Naive thymus-derived CD4-positive, alpha-beta T cell (primary cell): ENCODE results near the gene TMIE. TPM values are rescaled to one million over a fixed set of nuclear protein-coding genes. Genes with fewer than 3 reads are reported as not detected.

Experiments
- ATAC-seq: fragments of 150-1000 bp; cut with Tn5 transposase; 2 replicates; pipeline ENCODE4 v1.10.0; 2021; ENCODE audit warnings: mild to moderate bottlenecking, moderate library complexity
- CTCF ChIA-PET: fragments of 350-600 bp; sonication (Branson Sonifier 250); formaldehyde crosslinking; loops from one replicate; lab custom pipeline; 2021; ENCODE audit warnings: antibody characterized with exemption; lab: Charles Lee
- POLR2A ChIA-PET: fragments of 350-600 bp; sonication (Branson Sonifier 250); formaldehyde crosslinking; loops from one replicate; lab custom pipeline; 2021; ENCODE audit warnings: antibody characterized with exemption, inconsistent platforms; lab: Charles Lee
- DNase-seq, 9 donors: peaks; one replicate each; pipeline versions ENCODE4 v3.0.0 to v3.0.0-alpha.2; 2020 to 2022; ENCODE audit warnings: mixed read lengths in 1 of 9
- H3K27ac ChIP-seq: one replicate; pipeline ENCODE4 v1.7.0; 2013; ENCODE audit warnings: mild to moderate bottlenecking, low read depth, low read length, moderate library complexity
- H3K27me3 ChIP-seq, 2 donors: one replicate each; pipeline ENCODE4 v1.7.0; 2013; ENCODE audit warnings: low read length in 2 of 2, mild to moderate bottlenecking in 2 of 2, moderate library complexity in 2 of 2; ENCODE audit not compliant: control insufficient read depth in 2 of 2, insufficient read depth in 2 of 2
- H3K36me3 ChIP-seq, 3 experiments: 1 replicate in 2 of 3; 2 replicates in 1 of 3; pipeline ENCODE4 v1.7.0; 2013; ENCODE audit warnings: low read length in 3 of 3, mild to moderate bottlenecking in 3 of 3, moderate library complexity in 1 of 3; ENCODE audit not compliant: insufficient read depth in 3 of 3, control insufficient read depth in 2 of 3
- H3K4me1 ChIP-seq, 2 donors: one replicate each; pipeline ENCODE4 v1.7.0; 2013; ENCODE audit warnings: low read length in 2 of 2, mild to moderate bottlenecking in 2 of 2, moderate library complexity in 1 of 2; ENCODE audit not compliant: control insufficient read depth in 2 of 2, insufficient read depth in 2 of 2
- H3K4me3 ChIP-seq: 2 replicates; pipeline ENCODE4 v1.7.0; 2013; ENCODE audit warnings: mild to moderate bottlenecking, low read length
- H3K9me3 ChIP-seq, 3 experiments: 1 replicate in 2 of 3; 2 replicates in 1 of 3; pipeline ENCODE4 v1.7.0; 2013; ENCODE audit warnings: low read length in 3 of 3; ENCODE audit not compliant: control insufficient read depth in 2 of 3
- H3K27ac Mint-ChIP-seq, 9 donors: one replicate each; pipeline ENCODE4 v1.8.0; 2020 to 2022; ENCODE audit warnings: mixed read lengths in 9 of 9, mild to moderate bottlenecking in 8 of 9, moderate library complexity in 5 of 9, inconsistent platforms in 2 of 9
- H3K27me3 Mint-ChIP-seq, 5 donors: one replicate each; pipeline ENCODE4 v1.8.0; 2021 to 2022; ENCODE audit warnings: mixed read lengths in 5 of 5, mild to moderate bottlenecking in 1 of 5
- H3K36me3 Mint-ChIP-seq, 5 donors: one replicate each; pipeline ENCODE4 v1.8.0; 2020 to 2022; ENCODE audit warnings: mixed read lengths in 5 of 5, mild to moderate bottlenecking in 3 of 5, inconsistent platforms in 1 of 5
- H3K4me1 Mint-ChIP-seq, 7 donors: one replicate each; pipeline ENCODE4 v1.8.0; 2020 to 2022; ENCODE audit warnings: mixed read lengths in 7 of 7, mild to moderate bottlenecking in 3 of 7, inconsistent platforms in 1 of 7
- H3K4me3 Mint-ChIP-seq, 10 donors: one replicate each; pipeline ENCODE4 v1.8.0; 2020 to 2022; ENCODE audit warnings: mild to moderate bottlenecking in 10 of 10, mixed read lengths in 10 of 10, moderate library complexity in 6 of 10, inconsistent platforms in 2 of 10
- H3K9me3 Mint-ChIP-seq, 11 donors: one replicate each; pipeline ENCODE4 v1.8.0; 2020 to 2022; ENCODE audit warnings: mixed read lengths in 11 of 11, mild to moderate bottlenecking in 4 of 11, inconsistent platforms in 1 of 11, moderate library complexity in 1 of 11
- intact Hi-C, 2 donors: fragments of 100-400 bp; cut with micrococcal nuclease; formaldehyde crosslinking; loops; one replicate each; pipeline ENCODE4 v1.15.1; 2023
- polyA plus RNA-seq, 2 donors: library from polyadenylated mRNA; unstranded; fragments of 300-500 nt; fragmentation: Illumina TruSeq; gene quantifications; one replicate each; pipeline ENCODE4 v1.2.3, GENCODE V29; 2021
- total RNA-seq, 6 experiments: library from RNA in 5 of 6; stranded (reverse) in 5 of 6; gene quantifications; 1 replicate in 5 of 6; 2 replicates in 1 of 6; pipeline ENCODE4 v1.2.3 and lab custom pipeline; 2021 to 2026

TMIE gene
- total and polyA plus RNA-seq, 7 experiments from 2014 or later: 0.31 to 5.6 (median 5.1) TPM

GRCh38 chr3:46668591-46668990 lies 32.6 kb upstream of the TMIE start:
- H3K4me1 ChIP-seq: no peaks in the 10 kb centered on the region
- H3K4me3 ChIP-seq: no peak overlapping the region
- H3K27me3 ChIP-seq: no peaks in the 10 kb centered on the region
- H3K36me3 Mint-ChIP-seq: peaks cover 0 to 7% (median 0%) of the 10 kb centered on the region in 5 donors
- H3K4me1 Mint-ChIP-seq: peaks cover 0 to 4% (median 2%) of the 10 kb centered on the region in 7 donors
- intact Hi-C loops: no loop called here
- no peak overlapping the region for H3K4me3 Mint-ChIP-seq
- H3K27ac ChIP-seq: no peak overlapping the region
- no peak for ATAC-seq
- peak overlapping the region in 5 of 9 donors; percentile 17 to 59 (median 54) for H3K27ac Mint-ChIP-seq
- ChIA-PET CTCF (no interaction called here), POLR2A (no interaction called here)
- H3K9me3 Mint-ChIP-seq: no peaks in the 10 kb centered on the region
- H3K27me3 Mint-ChIP-seq: no peaks in the 10 kb centered on the region
- peak in 1 of 9 donors; percentile 13 for DNase-seq
- no peaks in the 10 kb centered on the region for H3K9me3 ChIP-seq
- peaks cover 0 to 25% (median 3%) of the 10 kb centered on the region in 3 experiments for H3K36me3 ChIP-seq

- no peaks in the 10 kb centered on the region for H3K4me1 Mint-ChIP-seq
- H3K27me3 Mint-ChIP-seq: peaks cover 0 to 2% (median 0%) of the 10 kb centered on the region in 5 donors
- intact Hi-C loops: no loop called here
- H3K36me3 ChIP-seq: peaks cover 0 to 33% (median 3%) of the 10 kb centered on the region in 3 experiments
- DNase-seq (peak in 1 of 9 donors; percentile 10), ATAC-seq (no peak)
- H3K9me3 Mint-ChIP-seq: no peaks in the 10 kb centered on the region
- H3K4me1 ChIP-seq: no peaks in the 10 kb centered on the region
- CTCF ChIA-PET: no interaction called here
- POLR2A ChIA-PET: no interaction called here
- no peak overlapping the region for H3K27ac ChIP-seq
- H3K4me3 Mint-ChIP-seq: no peak overlapping the region
- H3K27me3 ChIP-seq: no peaks in the 10 kb centered on the region
- peaks cover 0 to 14% (median 3%) of the 10 kb centered on the region in 5 donors for H3K36me3 Mint-ChIP-seq
- peak overlapping the region in 3 of 9 donors; percentile 64 to 74 (median 69) for H3K27ac Mint-ChIP-seq
- H3K4me3 ChIP-seq: no peak overlapping the region
- H3K9me3 ChIP-seq: no peaks in the 10 kb centered on the region
These were observed 31.8 kb upstream of the TMIE start for GRCh38 chr3:46669191-46669999.

GRCh38 chr3:46670000-46670890 lies 30.9 kb upstream of the TMIE start:
- no peak for ATAC-seq
- H3K4me1 ChIP-seq: no peaks in the 10 kb centered on the region
- H3K4me3 ChIP-seq: no peak overlapping the region
- H3K4me3 Mint-ChIP-seq: no peak overlapping the region
- no peaks in the 10 kb centered on the region for H3K4me1 Mint-ChIP-seq
- H3K27ac Mint-ChIP-seq: peak overlapping the region in 4 of 9 donors; percentile 51 to 74 (median 66)
- H3K36me3 Mint-ChIP-seq: peaks cover 0 to 23% (median 5%) of the 10 kb centered on the region in 5 donors
- H3K9me3 ChIP-seq: no peaks in the 10 kb centered on the region
- peaks cover 0 to 3% (median 0%) of the 10 kb centered on the region in 5 donors for H3K27me3 Mint-ChIP-seq
- POLR2A ChIA-PET: no interaction called here
- CTCF ChIA-PET: no interaction called here
- H3K9me3 Mint-ChIP-seq: no peaks in the 10 kb centered on the region
- peak in 1 of 9 donors; percentile 9 for DNase-seq
- peaks cover 0 to 39% (median 3%) of the 10 kb centered on the region in 3 experiments for H3K36me3 ChIP-seq
- H3K27ac ChIP-seq: no peak overlapping the region
- H3K27me3 ChIP-seq: no peaks in the 10 kb centered on the region
- intact Hi-C loops: no loop called here

GRCh38 chr3:46670891-46671427 lies 30.2 kb upstream of the TMIE start:
- Mint-ChIP-seq H3K27ac (peak overlapping the region in 5 of 9 donors; percentile 38 to 73 (median 51)), H3K9me3 (no peaks in the 10 kb centered on the region), H3K36me3 (peaks cover 0 to 27% (median 5%) of the 10 kb centered on the region in 5 donors), H3K4me1 (no peaks in the 10 kb centered on the region), H3K4me3 (no peak overlapping the region), H3K27me3 (peaks cover 0 to 3% (median 0%) of the 10 kb centered on the region in 5 donors)
- ATAC-seq: no peak
- ChIA-PET POLR2A (no interaction called here), CTCF (no interaction called here)
- Histone ChIP-seq H3K4me3 (no peak overlapping the region), H3K27ac (no peak overlapping the region), H3K27me3 (no peaks in the 10 kb centered on the region), H3K36me3 (peaks cover 0 to 46% (median 3%) of the 10 kb centered on the region in 3 experiments), H3K4me1 (no peaks in the 10 kb centered on the region), H3K9me3 (no peaks in the 10 kb centered on the region)
- intact Hi-C loops: no loop called here
- no peak for DNase-seq

DNA sequence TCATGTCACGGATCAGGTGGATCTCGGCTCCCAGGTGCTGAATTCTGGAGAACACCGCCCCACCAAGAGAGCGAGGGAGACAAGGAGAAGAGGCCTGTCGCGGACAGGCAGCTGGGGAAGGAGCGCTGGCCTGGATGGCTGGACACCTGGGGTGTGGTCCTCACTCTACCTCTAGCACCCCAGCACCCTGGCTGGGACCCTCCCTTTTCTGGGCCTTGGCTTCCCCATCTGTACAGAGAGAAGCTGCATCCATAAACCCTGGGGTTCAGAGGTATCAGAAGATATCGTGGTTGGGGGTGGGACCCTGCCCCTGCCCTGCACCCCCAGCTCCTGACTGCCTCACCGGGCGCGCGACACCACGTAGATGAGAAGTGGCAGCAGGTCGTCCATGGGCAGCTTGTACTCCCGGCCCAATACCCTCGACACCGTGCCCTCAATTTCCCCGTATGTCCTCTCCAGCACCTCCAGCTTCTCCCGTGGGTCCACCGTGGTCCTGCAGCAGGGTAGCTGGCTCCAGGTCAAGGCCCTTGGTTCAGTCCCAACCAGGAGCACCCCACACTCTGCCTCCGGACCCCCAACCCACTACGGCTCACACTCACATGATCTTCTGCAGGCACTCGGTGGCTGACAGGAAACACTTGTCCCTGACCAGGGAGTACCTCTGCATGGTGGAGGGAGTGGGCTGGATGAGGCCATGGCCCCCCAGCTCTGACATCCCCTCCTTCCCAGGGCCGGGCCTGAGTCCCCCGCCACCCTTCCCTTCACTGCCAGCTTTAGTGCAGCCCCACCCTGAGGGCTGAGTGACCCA lies 29.4 kb upstream of the TMIE start:
- peaks cover 0 to 49% (median 3%) of the 10 kb centered on the region in 3 experiments for H3K36me3 ChIP-seq
- peak in 1 of 9 donors; percentile 13 for DNase-seq
- H3K27ac Mint-ChIP-seq: peak overlapping the region in 4 of 9 donors; percentile 38 to 73 (median 55)
- H3K27me3 ChIP-seq: no peaks in the 10 kb centered on the region
- no peak overlapping the region for H3K4me3 ChIP-seq
- H3K9me3 Mint-ChIP-seq: no peaks in the 10 kb centered on the region
- ChIA-PET POLR2A (no interaction called here), CTCF (interaction anchor here (0.9 kb wide), 1 partner anchor 9 kb away, joined by 3 read pairs; no protein-coding TSS in a partner anchor)
- H3K27me3 Mint-ChIP-seq: peaks cover 0 to 3% (median 0%) of the 10 kb centered on the region in 5 donors
- no peak overlapping the region for H3K27ac ChIP-seq
- ATAC-seq: no peak
- intact Hi-C loops: no loop called here
- H3K4me3 Mint-ChIP-seq: no peak overlapping the region
- H3K36me3 Mint-ChIP-seq: peaks cover 0 to 30% (median 5%) of the 10 kb centered on the region in 5 donors
- no peaks in the 10 kb centered on the region for H3K4me1 Mint-ChIP-seq
- H3K4me1 ChIP-seq: no peaks in the 10 kb centered on the region
- no peaks in the 10 kb centered on the region for H3K9me3 ChIP-seq

DNA sequence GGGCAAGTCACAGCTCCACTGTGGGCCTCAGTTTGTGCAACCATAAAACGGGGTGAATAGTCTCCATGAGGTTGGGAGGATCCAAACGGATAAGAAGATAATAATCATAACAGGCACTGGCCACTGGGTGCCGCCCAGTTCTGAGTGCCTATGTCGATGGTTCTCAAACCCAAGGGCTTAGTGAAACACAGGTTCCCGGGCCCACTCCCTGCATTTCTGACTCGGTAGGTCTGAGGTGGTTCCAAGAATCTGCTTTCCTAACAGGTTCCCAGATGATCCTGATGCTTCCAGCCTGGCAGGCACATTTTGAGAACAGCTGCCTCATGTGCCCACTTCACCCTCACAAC lies 28.9 kb upstream of the TMIE start:
- peak overlapping the region in 1 of 9 donors; percentile 38 for H3K27ac Mint-ChIP-seq
- H3K9me3 Mint-ChIP-seq: no peaks in the 10 kb centered on the region
- H3K4me3 Mint-ChIP-seq: no peak overlapping the region
- peaks cover 0 to 33% (median 5%) of the 10 kb centered on the region in 5 donors for H3K36me3 Mint-ChIP-seq
- CTCF ChIA-PET: interaction anchor here (0.5 to 0.9 kb wide), 3 partner anchors 9 to 30 kb away, joined by 3 read pairs; no protein-coding TSS in a partner anchor
- POLR2A ChIA-PET: no interaction called here
- ATAC-seq: no peak
- peak in 1 of 9 donors; percentile 12 for DNase-seq
- no peaks in the 10 kb centered on the region for H3K9me3 ChIP-seq
- H3K4me3 ChIP-seq: no peak overlapping the region
- H3K36me3 ChIP-seq: peaks cover 0 to 53% (median 3%) of the 10 kb centered on the region in 3 experiments
- no peaks in the 10 kb centered on the region for H3K4me1 Mint-ChIP-seq
- H3K27me3 ChIP-seq: no peaks in the 10 kb centered on the region
- peaks cover 0 to 3% (median 0%) of the 10 kb centered on the region in 5 donors for H3K27me3 Mint-ChIP-seq
- intact Hi-C loops: no loop called here
- no peak overlapping the region for H3K27ac ChIP-seq
- no peaks in the 10 kb centered on the region for H3K4me1 ChIP-seq
